Activated T-helper 17 cell treated with anti-CD3 and anti-CD28 coated beads, Interleukin-2, amount 50 U/mL, for 72 hours (primary cell): ENCODE data around the gene MVB12B. TPM values are rescaled to one million over a fixed set of nuclear protein-coding genes. Genes with fewer than 3 reads are reported as not detected.
"Not testable (repeated sequence)": the region's sequence is repeated elsewhere in the genome, so short reads cannot be mapped to it uniquely, and the experiment has no call there.

Experiments
- ATAC-seq: fragments of 150-1000 bp; cut with Tn5 transposase; replicated peaks from 2 replicates; pipeline ENCODE4 v1.10.0; 2021; ENCODE audit warnings: mild to moderate bottlenecking, moderate library complexity
- H3K27ac Mint-ChIP-seq: one replicate; pipeline ENCODE4 v1.8.0; 2022; ENCODE audit warnings: mixed read lengths
- H3K27me3 Mint-ChIP-seq: one replicate; pipeline ENCODE4 v1.8.0; 2022; ENCODE audit warnings: mixed read lengths
- H3K36me3 Mint-ChIP-seq: one replicate; pipeline ENCODE4 v1.8.0; 2022; ENCODE audit warnings: low read depth, mild to moderate bottlenecking, mixed read lengths
- H3K4me1 Mint-ChIP-seq: one replicate; pipeline ENCODE4 v1.8.0; 2022; ENCODE audit warnings: mixed read lengths
- H3K4me3 Mint-ChIP-seq: one replicate; pipeline ENCODE4 v1.8.0; 2022; ENCODE audit warnings: mild to moderate bottlenecking, mixed read lengths
- H3K9me3 Mint-ChIP-seq: one replicate; pipeline ENCODE4 v1.8.0; 2022; ENCODE audit warnings: mixed read lengths
- total RNA-seq, 2 donors: library from RNA; stranded (reverse); gene quantifications; one replicate each; pipeline ENCODE4 v1.2.3, GENCODE V29; 2022

MVB12B gene
- total RNA-seq, 2 donors from 2014 or later: 3.9 TPM

DNA sequence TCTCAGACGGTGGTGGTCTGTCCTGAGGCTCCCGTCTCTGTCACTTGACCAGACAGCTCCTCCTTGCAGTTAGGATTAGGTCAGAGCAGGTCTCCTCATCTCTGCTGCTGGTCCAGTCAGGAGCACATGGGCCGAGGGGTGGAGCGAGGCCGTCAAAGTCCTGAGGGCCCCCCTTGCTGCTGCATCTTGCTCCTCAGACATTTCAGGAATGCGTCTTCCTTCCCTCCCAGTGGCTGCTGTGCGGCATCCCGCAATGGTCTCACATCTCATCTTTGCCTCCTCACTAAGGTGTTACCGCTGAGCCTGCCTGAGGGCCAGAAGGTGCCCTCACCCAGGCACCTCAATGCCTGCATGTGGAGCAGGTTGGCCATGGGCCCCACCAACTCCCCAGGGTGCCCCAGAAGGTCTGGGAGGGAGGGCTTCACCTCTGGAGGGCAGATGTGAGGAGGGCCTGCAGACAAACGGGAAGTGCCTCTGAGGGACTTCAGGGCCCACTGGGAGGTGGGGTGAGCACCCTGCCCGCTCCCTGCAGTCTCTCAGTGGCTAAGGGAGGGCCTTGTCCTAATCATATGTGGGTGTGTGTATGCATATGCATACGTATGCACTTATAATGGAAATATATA lies 149.4 kb downstream of the MVB12B start:
- H3K27ac Mint-ChIP-seq: no peak overlapping the region
- H3K4me1 Mint-ChIP-seq: peaks cover 32% of the 10 kb centered on the region
- H3K27me3 Mint-ChIP-seq: no peaks in the 10 kb centered on the region
- H3K36me3 Mint-ChIP-seq: peaks cover 3% of the 10 kb centered on the region
- ATAC-seq: no peak
- no peak overlapping the region for H3K4me3 Mint-ChIP-seq
- H3K9me3 Mint-ChIP-seq: no peaks in the 10 kb centered on the region

DNA sequence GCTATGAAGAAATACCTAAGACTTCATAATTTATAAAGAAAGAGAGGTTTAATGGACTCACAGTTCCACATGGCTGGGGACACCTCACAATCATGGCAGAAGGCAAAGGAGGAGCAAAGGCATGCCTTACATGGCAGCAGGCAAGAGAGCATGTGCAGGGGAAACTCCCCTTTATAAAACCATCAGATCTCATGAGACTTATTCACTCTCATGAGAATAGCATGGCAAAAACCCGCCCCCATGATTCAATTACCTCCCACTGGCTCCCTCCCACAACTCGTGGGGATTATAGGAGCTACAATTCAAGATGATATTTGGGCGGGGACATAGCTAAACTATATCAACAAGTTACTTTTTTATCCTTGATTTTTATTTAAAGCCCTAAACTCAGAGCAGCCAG lies 150.8 kb downstream of the MVB12B start:
- H3K4me3 Mint-ChIP-seq, H3K36me3 Mint-ChIP-seq, H3K27ac Mint-ChIP-seq, H3K9me3 Mint-ChIP-seq, H3K27me3 Mint-ChIP-seq, ATAC-seq: not testable (repeated sequence)
- H3K4me1 Mint-ChIP-seq: peaks cover 20% of the 10 kb centered on the region

DNA sequence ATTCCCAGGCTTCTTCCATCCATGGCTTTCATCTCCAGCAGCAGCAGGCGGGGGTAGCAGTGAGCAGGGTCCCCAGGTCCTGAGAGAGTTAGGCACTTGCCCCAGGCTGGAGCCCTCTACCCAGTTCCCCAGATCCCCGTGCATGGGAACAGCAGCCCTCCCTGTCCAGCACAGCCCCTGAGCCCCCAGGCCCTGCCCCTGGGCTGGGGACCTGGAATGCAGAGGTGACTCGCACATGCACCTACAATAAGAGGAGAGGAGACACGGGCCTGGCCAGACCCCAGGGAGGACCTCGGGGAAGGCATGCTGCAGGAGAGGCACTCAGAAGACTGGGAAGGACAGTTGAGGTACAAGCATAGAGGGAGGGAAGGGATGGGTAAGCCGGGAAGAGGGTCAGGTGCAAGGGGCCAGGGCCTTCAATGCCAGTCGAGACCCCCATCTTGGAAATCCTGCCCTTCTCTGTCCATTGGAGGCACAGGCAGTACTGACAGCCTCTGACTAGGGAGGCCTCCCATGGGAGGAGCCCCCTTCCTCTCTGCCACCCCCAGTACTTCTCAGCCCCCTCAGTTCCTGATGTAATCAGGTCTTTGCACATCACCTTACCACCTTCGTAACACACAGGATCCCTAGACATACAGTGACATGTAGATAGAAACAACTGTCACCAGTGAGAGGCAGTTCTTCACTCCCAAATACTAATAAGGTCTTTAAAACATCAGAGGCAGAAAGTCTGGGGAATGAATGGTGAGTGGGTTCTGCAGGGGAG lies 151.8 kb downstream of the MVB12B start:
- Mint-ChIP-seq H3K4me1 (peaks cover 18% of the 10 kb centered on the region), H3K9me3 (no peaks in the 10 kb centered on the region), H3K4me3 (no peak overlapping the region), H3K27ac (no peak overlapping the region), H3K36me3 (no peaks in the 10 kb centered on the region), H3K27me3 (no peaks in the 10 kb centered on the region)
- no peak for ATAC-seq

DNA sequence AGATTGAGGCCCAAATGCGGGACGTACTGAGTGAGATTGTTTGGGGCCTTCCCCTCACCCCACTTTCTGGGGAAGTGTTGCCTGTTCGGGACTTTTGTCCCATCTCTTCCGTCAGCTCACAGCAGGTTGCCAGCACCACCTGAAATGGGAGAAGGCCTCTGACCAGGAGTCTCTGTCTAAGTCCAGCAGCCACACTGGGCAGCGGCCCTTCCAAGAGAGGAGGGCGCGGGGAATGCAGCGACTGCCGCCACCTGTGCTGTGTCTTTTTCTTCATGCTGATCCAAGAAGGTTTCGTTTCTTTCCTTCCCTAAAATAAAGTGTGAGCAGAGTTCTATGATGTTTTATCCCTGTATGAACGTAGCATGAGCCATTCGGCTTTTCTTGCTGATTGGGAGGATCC lies 152.9 kb downstream of the MVB12B start:
- H3K27ac Mint-ChIP-seq: no peak overlapping the region
- H3K4me1 Mint-ChIP-seq: peaks cover 17% of the 10 kb centered on the region
- H3K36me3 Mint-ChIP-seq: no peaks in the 10 kb centered on the region
- no peaks in the 10 kb centered on the region for H3K27me3 Mint-ChIP-seq
- no peak overlapping the region for H3K4me3 Mint-ChIP-seq
- no peak for ATAC-seq
- H3K9me3 Mint-ChIP-seq: no peaks in the 10 kb centered on the region

DNA sequence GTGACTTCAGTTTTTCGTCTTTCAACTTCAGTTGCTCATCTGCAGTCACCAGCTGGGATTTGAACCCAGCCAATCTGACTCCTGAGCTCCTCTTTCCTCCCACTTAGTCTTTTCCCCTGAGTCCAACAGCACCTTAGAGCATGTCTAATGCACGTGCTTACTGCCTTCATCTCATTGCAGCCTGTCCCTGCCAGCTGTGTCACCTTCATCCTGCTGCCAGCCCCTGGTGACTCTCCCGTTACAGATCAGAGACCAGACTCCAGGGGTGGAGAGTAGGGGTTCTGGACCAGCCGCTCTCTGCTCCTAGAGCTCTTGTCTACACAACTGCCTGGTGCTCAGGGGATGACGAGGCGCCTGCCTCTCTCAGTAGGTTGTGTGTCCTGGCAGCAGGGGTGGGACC lies 154.2 kb downstream of the MVB12B start:
- H3K27me3 Mint-ChIP-seq: no peaks in the 10 kb centered on the region
- H3K27ac Mint-ChIP-seq: no peak overlapping the region
- ATAC-seq: no peak
- H3K4me1 Mint-ChIP-seq: peaks cover 17% of the 10 kb centered on the region
- no peaks in the 10 kb centered on the region for H3K36me3 Mint-ChIP-seq
- no peak overlapping the region for H3K4me3 Mint-ChIP-seq
- no peaks in the 10 kb centered on the region for H3K9me3 Mint-ChIP-seq

DNA sequence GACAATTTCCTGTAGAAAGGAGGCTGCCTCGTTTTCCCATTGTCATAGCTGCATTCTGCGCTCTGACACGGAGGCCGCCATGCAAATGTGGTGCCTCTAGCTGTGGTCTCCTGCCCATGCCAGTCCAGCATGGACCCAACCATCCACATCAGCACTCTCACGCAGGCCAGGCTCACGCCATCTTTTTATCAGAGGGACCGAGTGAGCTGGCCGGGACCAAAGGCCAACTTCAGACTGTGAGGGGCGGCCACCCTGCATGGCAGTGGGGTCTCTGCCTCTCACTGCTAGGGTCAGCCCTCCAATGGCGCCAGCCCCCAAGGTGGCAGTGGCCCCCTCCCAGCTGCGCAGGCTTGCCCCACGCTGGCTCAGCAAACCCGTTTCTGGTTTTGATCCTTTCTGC lies 155.2 kb downstream of the MVB12B start:
- Mint-ChIP-seq H3K4me3 (no peak overlapping the region), H3K27ac (no peak overlapping the region), H3K9me3 (no peaks in the 10 kb centered on the region), H3K4me1 (peaks cover 16% of the 10 kb centered on the region), H3K36me3 (no peaks in the 10 kb centered on the region), H3K27me3 (no peaks in the 10 kb centered on the region)
- no peak for ATAC-seq

DNA sequence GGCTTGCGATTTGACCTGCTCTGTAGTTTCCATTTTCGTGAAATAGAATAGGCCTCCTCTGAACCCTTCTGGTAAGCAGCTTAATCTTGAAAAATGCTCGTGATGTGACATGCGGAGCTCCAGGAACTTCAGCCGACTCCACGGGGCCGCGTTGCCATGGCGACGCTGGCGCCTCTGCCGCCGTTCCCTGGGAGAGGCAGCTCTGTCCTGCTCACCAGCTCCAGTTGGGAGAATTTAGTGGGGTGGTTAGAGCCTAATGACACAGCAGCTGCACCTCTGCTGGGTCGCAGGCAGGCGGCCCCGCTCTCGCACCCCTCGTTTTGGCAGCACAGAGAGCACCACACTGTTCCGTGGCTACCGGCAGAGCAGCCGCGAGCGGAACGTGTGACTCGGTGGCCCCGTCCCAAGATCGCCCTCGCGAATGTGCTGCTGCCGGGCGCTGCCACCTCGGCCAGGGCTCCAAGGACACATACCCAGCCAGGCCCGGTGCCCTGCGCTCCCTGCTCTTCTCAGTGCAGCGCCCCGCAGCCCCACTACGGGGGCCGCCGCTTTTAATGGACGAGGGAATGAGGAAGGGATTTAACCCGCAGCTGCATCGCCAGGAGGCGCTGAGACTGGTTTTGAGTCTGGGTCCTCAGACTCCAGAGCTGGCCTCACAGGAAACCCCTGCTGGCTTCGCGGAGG lies 155.9 kb downstream of the MVB12B start:
- no peaks in the 10 kb centered on the region for H3K27me3 Mint-ChIP-seq
- no peak overlapping the region for H3K27ac Mint-ChIP-seq
- no peak for ATAC-seq
- H3K9me3 Mint-ChIP-seq: no peaks in the 10 kb centered on the region
- H3K4me1 Mint-ChIP-seq: peaks cover 10% of the 10 kb centered on the region
- no peaks in the 10 kb centered on the region for H3K36me3 Mint-ChIP-seq
- H3K4me3 Mint-ChIP-seq: no peak overlapping the region

DNA sequence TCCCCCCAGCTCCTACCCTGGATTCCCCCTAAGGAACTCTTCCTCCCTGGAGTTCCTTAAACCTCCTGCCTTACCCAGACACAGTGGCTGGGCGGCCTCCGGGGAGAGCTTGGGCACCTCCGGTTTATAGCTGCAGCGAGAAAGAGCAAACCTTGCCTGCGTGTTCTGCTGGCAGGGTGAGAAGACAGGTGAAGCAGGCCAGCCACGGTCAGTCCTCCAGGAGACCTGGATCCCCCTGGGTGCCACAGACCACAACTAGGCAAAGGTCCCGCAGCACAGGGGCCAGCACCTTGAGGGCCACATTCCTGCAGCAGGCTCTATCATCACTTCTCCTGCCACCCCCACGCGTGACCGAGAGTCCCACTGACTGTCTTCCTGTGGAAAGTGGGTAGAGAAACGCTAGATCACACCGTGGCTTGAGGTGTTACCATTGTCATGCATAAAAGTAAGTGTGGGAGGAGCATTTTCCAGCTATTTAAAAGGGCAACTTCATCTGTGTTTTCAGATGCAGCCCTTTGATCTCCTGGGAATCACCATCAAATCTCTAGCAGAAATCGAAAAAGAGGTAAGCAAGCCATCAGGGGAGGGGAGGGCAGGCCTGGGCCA lies 156.9 kb downstream of the MVB12B start:
- Mint-ChIP-seq H3K4me1 (peaks cover 10% of the 10 kb centered on the region), H3K9me3 (no peaks in the 10 kb centered on the region), H3K27me3 (no peaks in the 10 kb centered on the region), H3K4me3 (no peak overlapping the region), H3K27ac (peak overlapping the region; percentile 37), H3K36me3 (no peaks in the 10 kb centered on the region)
- ATAC-seq: peak; percentile 34

DNA sequence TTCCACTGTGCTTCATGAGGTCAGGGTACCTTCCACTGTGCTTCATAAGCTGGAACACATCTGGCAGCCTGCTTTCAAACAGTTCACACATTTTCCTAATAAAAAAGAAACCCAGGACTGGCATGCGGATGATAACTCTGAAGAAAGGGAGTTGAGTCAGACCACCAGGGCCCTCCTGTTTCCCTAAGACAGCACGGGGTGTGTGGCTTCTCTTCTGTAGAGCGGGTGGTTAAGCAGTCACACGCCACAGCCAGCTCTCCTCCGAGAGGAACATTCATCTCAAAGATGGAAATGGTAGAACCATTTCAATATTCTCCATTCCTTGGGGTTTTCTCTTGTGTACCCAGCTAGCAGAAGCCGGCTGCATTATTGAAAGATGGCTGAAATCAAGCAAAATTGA lies 159.0 kb downstream of the MVB12B start:
- H3K4me1 Mint-ChIP-seq: peaks cover 6% of the 10 kb centered on the region
- no peaks in the 10 kb centered on the region for H3K9me3 Mint-ChIP-seq
- no peaks in the 10 kb centered on the region for H3K36me3 Mint-ChIP-seq
- ATAC-seq: peak; percentile 26
- no peak overlapping the region for H3K4me3 Mint-ChIP-seq
- H3K27ac Mint-ChIP-seq: no peak overlapping the region
- H3K27me3 Mint-ChIP-seq: no peaks in the 10 kb centered on the region

DNA sequence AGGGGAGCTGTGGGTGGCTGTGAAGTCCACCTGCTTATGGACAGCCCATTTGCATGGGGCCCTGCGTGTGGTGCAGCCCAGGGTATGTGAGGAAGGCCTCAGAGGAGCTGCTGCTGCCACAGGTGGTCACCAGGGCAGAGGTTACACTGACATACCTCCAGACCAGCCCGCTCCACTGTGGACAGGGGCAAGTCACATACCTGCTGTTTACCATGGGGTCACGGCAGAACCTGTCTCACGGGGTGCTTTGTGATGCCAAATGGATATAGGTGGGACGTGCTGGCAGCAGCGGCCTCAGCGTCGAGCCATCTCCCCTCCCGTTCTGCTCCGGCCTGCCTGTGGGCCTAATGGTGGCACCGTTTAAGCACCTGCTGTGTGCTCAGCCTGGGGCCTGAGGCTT lies 159.6 kb downstream of the MVB12B start:
- Mint-ChIP-seq H3K36me3 (no peaks in the 10 kb centered on the region), H3K9me3 (no peaks in the 10 kb centered on the region), H3K27me3 (no peaks in the 10 kb centered on the region), H3K4me1 (peaks cover 6% of the 10 kb centered on the region), H3K27ac (no peak overlapping the region), H3K4me3 (no peak overlapping the region)
- ATAC-seq: no peak

DNA sequence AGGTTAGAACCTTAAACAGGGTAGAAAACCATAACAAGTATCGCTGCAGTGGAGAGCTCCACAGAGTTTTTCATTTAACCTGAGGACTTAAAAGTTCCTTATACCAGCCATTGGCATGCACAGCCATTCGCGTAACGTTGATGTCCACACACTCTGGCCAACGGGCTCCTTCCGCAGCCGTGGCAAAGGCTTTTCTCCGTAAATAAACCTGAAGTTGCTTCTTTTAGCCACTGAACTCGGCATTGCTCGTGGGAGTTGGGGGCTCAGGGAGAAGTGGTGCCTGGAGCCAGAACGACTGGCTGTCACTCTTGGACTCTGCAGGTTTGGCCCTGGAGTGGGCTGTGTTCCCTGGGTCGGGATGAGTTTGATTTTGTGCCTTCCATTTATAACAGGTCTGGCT lies 161.2 kb downstream of the MVB12B start:
- no peak overlapping the region for H3K4me3 Mint-ChIP-seq
- no peaks in the 10 kb centered on the region for H3K36me3 Mint-ChIP-seq
- H3K9me3 Mint-ChIP-seq: no peaks in the 10 kb centered on the region
- H3K4me1 Mint-ChIP-seq: peaks cover 6% of the 10 kb centered on the region
- no peaks in the 10 kb centered on the region for H3K27me3 Mint-ChIP-seq
- ATAC-seq: no peak
- H3K27ac Mint-ChIP-seq: no peak overlapping the region

DNA sequence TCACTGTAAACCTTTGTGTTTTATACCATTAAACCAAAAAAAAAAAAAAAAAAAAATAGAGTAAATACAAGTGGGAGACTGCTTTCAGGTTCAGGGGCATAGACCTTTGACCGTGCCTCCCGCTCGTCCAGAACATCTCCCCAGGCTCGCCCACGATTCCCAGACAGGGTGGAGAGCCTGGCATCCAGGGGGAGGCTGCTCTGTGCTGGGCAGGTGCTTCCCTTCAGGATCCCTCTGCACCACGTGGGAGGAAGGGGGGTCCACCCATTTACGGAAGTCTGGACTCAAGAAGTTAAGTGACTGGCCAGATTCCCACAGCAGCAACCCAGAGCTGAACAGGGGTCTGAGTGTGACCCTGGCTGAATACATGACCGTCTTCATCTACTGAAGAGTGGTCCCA lies 161.7 kb downstream of the MVB12B start:
- Mint-ChIP-seq H3K36me3 (no peaks in the 10 kb centered on the region), H3K9me3 (no peaks in the 10 kb centered on the region), H3K27me3 (no peaks in the 10 kb centered on the region), H3K4me3 (no peak overlapping the region), H3K27ac (no peak overlapping the region), H3K4me1 (peaks cover 6% of the 10 kb centered on the region)
- ATAC-seq: no peak

DNA sequence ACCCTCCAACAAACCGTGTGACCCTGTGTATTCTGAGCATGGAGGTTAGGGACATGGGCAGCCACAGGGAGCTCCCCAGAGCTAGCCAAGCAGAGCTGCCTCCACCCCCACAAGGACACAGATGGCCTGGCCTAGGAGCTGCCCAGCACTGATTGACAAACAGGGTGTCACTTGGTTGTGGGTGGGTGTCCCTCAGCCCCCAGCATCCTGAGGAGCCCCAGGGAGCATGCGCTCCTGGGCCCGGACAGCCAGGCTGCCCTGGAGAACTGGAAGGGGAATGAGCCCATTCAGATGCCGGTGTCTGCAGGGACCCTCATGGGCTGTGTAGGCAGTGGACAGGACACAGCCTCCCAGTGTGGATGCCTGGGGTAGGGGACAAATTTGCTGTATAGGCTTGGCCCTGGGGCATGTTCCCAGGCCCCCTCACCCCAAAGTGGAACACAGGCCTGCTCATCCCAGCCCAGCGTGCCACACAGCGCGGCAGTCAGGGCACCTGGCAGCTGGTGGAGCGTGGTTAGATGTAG lies 162.3 kb downstream of the MVB12B start:
- H3K9me3 Mint-ChIP-seq: no peaks in the 10 kb centered on the region
- H3K27ac Mint-ChIP-seq: no peak overlapping the region
- no peak for ATAC-seq

DNA sequence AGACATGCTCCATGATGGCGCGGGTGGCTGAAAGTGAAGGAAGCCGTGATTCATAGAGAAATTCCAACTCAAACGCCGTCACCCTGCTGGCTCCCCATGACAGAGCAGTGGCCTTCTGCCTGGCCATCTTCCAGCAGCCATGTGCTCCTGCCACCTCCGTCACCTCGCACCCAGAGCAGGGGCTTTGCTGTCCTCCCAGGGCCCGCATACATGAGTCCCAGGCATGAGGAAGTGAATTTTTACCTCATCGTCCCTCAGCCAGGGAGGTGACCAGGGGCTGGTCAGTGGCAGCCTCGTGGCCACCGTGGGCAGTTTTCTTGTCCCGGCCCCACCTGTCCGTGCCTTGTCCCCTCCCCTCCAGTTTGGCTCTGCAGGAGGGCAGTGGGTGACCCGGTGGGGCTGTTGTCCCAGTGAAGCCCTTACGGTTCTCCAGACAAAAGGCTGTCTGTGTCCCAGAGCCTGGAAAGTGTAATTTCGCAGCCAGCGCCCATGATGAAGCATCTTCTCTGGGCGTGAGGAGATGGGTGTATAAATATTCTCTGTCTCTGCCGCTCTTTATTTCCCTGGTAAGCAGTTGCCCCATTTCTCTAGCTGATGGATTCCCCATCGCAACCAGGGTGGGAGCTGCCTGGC lies 163.1 kb downstream of the MVB12B start:
- Mint-ChIP-seq H3K27ac (no peak overlapping the region), H3K4me3 (no peak overlapping the region), H3K4me1 (no peaks in the 10 kb centered on the region), H3K9me3 (no peaks in the 10 kb centered on the region), H3K36me3 (no peaks in the 10 kb centered on the region), H3K27me3 (no peaks in the 10 kb centered on the region)
- ATAC-seq: no peak

More for the DNA sequence above, 162.3 kb downstream of the MVB12B start:
- H3K4me3 Mint-ChIP-seq: no peak overlapping the region
- H3K4me1 Mint-ChIP-seq: peaks cover 2% of the 10 kb centered on the region
- no peaks in the 10 kb centered on the region for H3K27me3 Mint-ChIP-seq
- H3K36me3 Mint-ChIP-seq: no peaks in the 10 kb centered on the region
